Neuronal stem cell (in vitro differentiated cells): Measurements from ENCODE around the gene HIKESHI.

Experiments used
- DNase-seq: peaks from one replicate; pipeline ENCODE4 v3.0.0-alpha.2; 2013; ENCODE audit warnings: low spot score
- H2AFZ ChIP-seq: one replicate; pipeline ENCODE4 v1.6.1; 2013; ENCODE audit warnings: mild to moderate bottlenecking, low read length, inconsistent platforms
- H2AK5ac ChIP-seq: 2 replicates; pipeline ENCODE4 v1.6.1; 2013; ENCODE audit warnings: low read depth, mild to moderate bottlenecking, inconsistent platforms, low read length, moderate library complexity, mixed read lengths
- H2BK120ac ChIP-seq: 2 replicates; pipeline ENCODE4 v1.6.1; 2013; ENCODE audit warnings: low read depth, mild to moderate bottlenecking, inconsistent platforms, low read length, moderate library complexity, mixed read lengths
- H2BK12ac ChIP-seq: one replicate; pipeline ENCODE4 v1.6.1; 2013; ENCODE audit warnings: low read length, inconsistent platforms
- H2BK15ac ChIP-seq: 2 replicates; pipeline ENCODE4 v1.6.1; 2013; ENCODE audit warnings: mild to moderate bottlenecking, low read length, inconsistent platforms, mixed read lengths
- H2BK5ac ChIP-seq: one replicate; pipeline ENCODE4 v1.6.1; 2013; ENCODE audit warnings: inconsistent platforms, mild to moderate bottlenecking, low read length, moderate library complexity
- H3K14ac ChIP-seq: one replicate; pipeline ENCODE4 v1.6.1; 2013; ENCODE audit warnings: low read length, inconsistent platforms
- H3K18ac ChIP-seq: 2 replicates; pipeline ENCODE4 v1.6.1; 2013; ENCODE audit warnings: low read length, inconsistent platforms
- H3K23ac ChIP-seq: 2 replicates; pipeline ENCODE4 v1.6.1; 2013; ENCODE audit warnings: low read depth, mild to moderate bottlenecking, mixed read lengths, low read length, inconsistent platforms; ENCODE audit not compliant: poor library complexity
- H3K27ac ChIP-seq: replicated peaks from 3 replicates; pipeline ENCODE4 v1.5.1; 2013; ENCODE audit warnings: low read length, inconsistent platforms
- H3K27me3 ChIP-seq, 3 experiments: 2 replicates each; pipeline ENCODE4 v1.6.1; 2013; ENCODE audit warnings: low read length in 3 of 3, mild to moderate bottlenecking in 2 of 3, inconsistent platforms in 1 of 3, low read depth in 1 of 3, mixed read lengths in 1 of 3, moderate library complexity in 1 of 3; ENCODE audit not compliant: control insufficient read depth in 3 of 3, insufficient read depth in 3 of 3
- H3K36me3 ChIP-seq, 2 donors: replicated peaks in 1 of 2; 2 replicates each; pipeline ENCODE4 v1.6.1; 2013; ENCODE audit warnings: low read length in 2 of 2; ENCODE audit not compliant: control insufficient read depth in 2 of 2, insufficient read depth in 2 of 2
- H3K4ac ChIP-seq: 2 replicates; pipeline ENCODE4 v1.6.1; 2013; ENCODE audit warnings: inconsistent platforms, mild to moderate bottlenecking, low read length, moderate library complexity
- H3K4me1 ChIP-seq, 2 donors: 1 replicate in 1 of 2; 2 replicates in 1 of 2; pipeline ENCODE4 v1.6.1; 2013; ENCODE audit warnings: low read length in 2 of 2, low read depth in 1 of 2; ENCODE audit not compliant: control insufficient read depth in 2 of 2, insufficient read depth in 1 of 2
- H3K4me2 ChIP-seq: one replicate; pipeline ENCODE4 v1.6.1; 2013; ENCODE audit warnings: mild to moderate bottlenecking, low read length, inconsistent platforms; ENCODE audit not compliant: insufficient read depth, poor library complexity, severe bottlenecking
- H3K4me3 ChIP-seq, 2 donors: 2 replicates each; pipeline ENCODE4 v1.5.1; 2013; ENCODE audit warnings: low read length in 2 of 2, mild to moderate bottlenecking in 2 of 2, inconsistent platforms in 1 of 2, moderate library complexity in 1 of 2
- H3K79me1 ChIP-seq: one replicate; pipeline ENCODE4 v1.6.1; 2013; ENCODE audit warnings: low read depth, mild to moderate bottlenecking, inconsistent platforms, low read length, moderate library complexity
- H3K9ac ChIP-seq: one replicate; pipeline ENCODE4 v1.6.1; 2013; ENCODE audit warnings: mild to moderate bottlenecking, low read depth, low read length, inconsistent platforms; ENCODE audit not compliant: poor library complexity
- H3K9me3 ChIP-seq, 2 donors: replicated peaks in 1 of 2; 2 replicates each; pipeline versions ENCODE3 to v1.6.1; 2013; ENCODE audit warnings: low read length in 2 of 2, mild to moderate bottlenecking in 2 of 2, inconsistent platforms in 1 of 2, low read depth in 1 of 2, mixed read lengths in 1 of 2, moderate library complexity in 1 of 2; ENCODE audit not compliant: control insufficient read depth in 2 of 2, insufficient read depth in 1 of 2
- H4K8ac ChIP-seq: one replicate; pipeline ENCODE4 v1.6.1; 2013; ENCODE audit warnings: low read depth, mild to moderate bottlenecking, inconsistent platforms, low read length, moderate library complexity
- H4K91ac ChIP-seq: one replicate; pipeline ENCODE4 v1.6.1; 2013; ENCODE audit warnings: low read length, low read depth, mild to moderate bottlenecking, inconsistent platforms; ENCODE audit not compliant: poor library complexity
- WGBS, 2 donors: extraction: QIAGEN DNeasy Blood & Tissue Kit; methylation state at CpG; one replicate each; pipeline ENCODE4 v1.1.7; 2013; ENCODE audit warnings: missing lambda C conversion rate in 2 of 2, mixed read lengths in 1 of 2; ENCODE audit not compliant: insufficient read length in 2 of 2, insufficient replicate concordance in 1 of 2; ENCODE audit errors: extremely low coverage in 2 of 2; 5-methylcytosine and 5-hydroxymethylcytosine counted together

HIKESHI gene

GRCh38 chr11:86265194-86265593, 36.8 kb upstream of the HIKESHI start:
- Histone ChIP-seq H3K4ac (no peak overlapping the region), H3K4me2 (no peak overlapping the region), H3K4me3 (no peak overlapping the region), H2BK120ac (no peak overlapping the region), H2BK5ac (no peak overlapping the region), H3K79me1 (no peaks in the 10 kb centered on the region), H4K91ac (no peak overlapping the region), H2BK12ac (no peak overlapping the region), H3K4me1 (no peaks in the 10 kb centered on the region), H2AFZ (no peak overlapping the region), H3K9ac (no peak overlapping the region), H3K27ac (no peak overlapping the region), H4K8ac (no peak overlapping the region), H3K23ac (no peak overlapping the region), H2AK5ac (no peak overlapping the region), H3K18ac (no peak overlapping the region), H3K14ac (no peak overlapping the region), H2BK15ac (no peak overlapping the region), H3K9me3 (peaks cover 0 to 5% of the 10 kb centered on the region in 2 donors), H3K27me3 (no peaks in the 10 kb centered on the region), H3K36me3 (peaks cover 6 to 94% of the 10 kb centered on the region in 2 donors)
- DNase-seq = no peak

- Histone ChIP-seq H3K18ac (no peak overlapping the region), H3K4ac (no peak overlapping the region), H3K14ac (no peak overlapping the region), H3K4me3 (no peak overlapping the region), H4K8ac (no peak overlapping the region), H4K91ac (no peak overlapping the region), H3K9ac (no peak overlapping the region), H3K23ac (no peak overlapping the region), H3K4me2 (no peak overlapping the region), H2BK5ac (no peak overlapping the region), H3K4me1 (no peaks in the 10 kb centered on the region), H3K9me3 (peaks cover 0 to 5% of the 10 kb centered on the region in 2 donors), H2BK15ac (no peak overlapping the region), H2BK120ac (no peak overlapping the region), H3K79me1 (no peaks in the 10 kb centered on the region), H3K27me3 (no peaks in the 10 kb centered on the region), H2BK12ac (no peak overlapping the region), H3K27ac (no peak overlapping the region), H3K36me3 (peaks cover 0 to 90% of the 10 kb centered on the region in 2 donors), H2AFZ (no peak overlapping the region), H2AK5ac (no peak overlapping the region)
- DNase-seq = no peak
- no CpG with 5 or more reads among the region's 1 CpG for WGBS, 2 donors
Observed at GRCh38 chr11:86269645-86270044, 32.4 kb upstream of the HIKESHI start.

DNA sequence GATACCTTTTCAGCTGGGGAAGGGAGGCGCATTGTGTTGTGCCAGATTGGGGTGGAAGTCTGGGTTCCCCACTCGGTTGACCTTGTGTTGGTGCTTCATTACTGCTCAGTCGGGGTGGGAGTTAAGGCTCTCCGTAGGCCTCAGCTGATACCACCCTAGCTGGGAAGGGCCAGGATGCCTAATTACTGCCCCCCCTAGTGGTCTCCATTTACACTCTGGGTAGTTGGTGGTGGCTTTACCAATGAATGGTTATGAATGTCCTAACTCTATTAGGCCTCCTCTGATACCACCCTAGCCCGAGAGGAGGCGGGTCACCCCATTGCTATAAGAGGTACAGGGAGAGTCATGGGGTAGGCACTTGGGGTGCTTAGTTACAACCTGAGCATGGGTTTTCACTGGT, 27.5 kb upstream of the HIKESHI start:
- H4K8ac ChIP-seq = no peak overlapping the region
- H3K4me2 ChIP-seq = no peak overlapping the region
- peaks cover 7 to 90% of the 10 kb centered on the region in 2 donors for H3K36me3 ChIP-seq
- no peak overlapping the region for H2AFZ ChIP-seq
- H3K9me3 ChIP-seq = peaks cover 0 to 4% of the 10 kb centered on the region in 2 donors
- H2AK5ac ChIP-seq = no peak overlapping the region
- H3K14ac ChIP-seq = no peak overlapping the region
- H2BK120ac ChIP-seq = no peak overlapping the region
- H3K27me3 ChIP-seq = no peaks in the 10 kb centered on the region
- no peak overlapping the region for H3K9ac ChIP-seq
- no peak overlapping the region for H3K18ac ChIP-seq
- no peak overlapping the region for H3K4me3 ChIP-seq
- no peak overlapping the region for H2BK12ac ChIP-seq
- WGBS, 2 donors = no CpG with 5 or more reads among the region's 6 CpGs
- no peak overlapping the region for H2BK15ac ChIP-seq
- H3K4ac ChIP-seq = no peak overlapping the region
- no peak overlapping the region for H2BK5ac ChIP-seq
- H3K27ac ChIP-seq = no peak overlapping the region
- H3K79me1 ChIP-seq = no peaks in the 10 kb centered on the region
- no peak overlapping the region for H3K23ac ChIP-seq
- no peak for DNase-seq
- no peaks in the 10 kb centered on the region for H3K4me1 ChIP-seq
- no peak overlapping the region for H4K91ac ChIP-seq

GRCh38 chr11:86274999-86275398, 27.0 kb upstream of the HIKESHI start:
- H3K9me3 ChIP-seq = no peaks in the 10 kb centered on the region
- H3K9ac ChIP-seq = no peak overlapping the region
- no peak overlapping the region for H4K8ac ChIP-seq
- no peak overlapping the region for H2BK15ac ChIP-seq
- no peak overlapping the region for H4K91ac ChIP-seq
- no peak overlapping the region for H3K4me2 ChIP-seq
- no peak overlapping the region for H2BK12ac ChIP-seq
- H3K4ac ChIP-seq = no peak overlapping the region
- H3K27me3 ChIP-seq = no peaks in the 10 kb centered on the region
- no peak overlapping the region for H3K23ac ChIP-seq
- H3K18ac ChIP-seq = no peak overlapping the region
- H3K27ac ChIP-seq = no peak overlapping the region
- H3K4me1 ChIP-seq = no peaks in the 10 kb centered on the region
- WGBS, 2 donors = no CpG with 5 or more reads among the region's 4 CpGs
- no peaks in the 10 kb centered on the region for H3K79me1 ChIP-seq
- H2AK5ac ChIP-seq = no peak overlapping the region
- no peak overlapping the region for H3K4me3 ChIP-seq
- peaks cover 7 to 90% of the 10 kb centered on the region in 2 donors for H3K36me3 ChIP-seq
- no peak for DNase-seq
- H2BK5ac ChIP-seq = no peak overlapping the region
- no peak overlapping the region for H2AFZ ChIP-seq
- no peak overlapping the region for H2BK120ac ChIP-seq
- H3K14ac ChIP-seq = no peak overlapping the region
